ENCODE data around the gene SMPDL3B.

The SMPDL3B gene

DNA sequence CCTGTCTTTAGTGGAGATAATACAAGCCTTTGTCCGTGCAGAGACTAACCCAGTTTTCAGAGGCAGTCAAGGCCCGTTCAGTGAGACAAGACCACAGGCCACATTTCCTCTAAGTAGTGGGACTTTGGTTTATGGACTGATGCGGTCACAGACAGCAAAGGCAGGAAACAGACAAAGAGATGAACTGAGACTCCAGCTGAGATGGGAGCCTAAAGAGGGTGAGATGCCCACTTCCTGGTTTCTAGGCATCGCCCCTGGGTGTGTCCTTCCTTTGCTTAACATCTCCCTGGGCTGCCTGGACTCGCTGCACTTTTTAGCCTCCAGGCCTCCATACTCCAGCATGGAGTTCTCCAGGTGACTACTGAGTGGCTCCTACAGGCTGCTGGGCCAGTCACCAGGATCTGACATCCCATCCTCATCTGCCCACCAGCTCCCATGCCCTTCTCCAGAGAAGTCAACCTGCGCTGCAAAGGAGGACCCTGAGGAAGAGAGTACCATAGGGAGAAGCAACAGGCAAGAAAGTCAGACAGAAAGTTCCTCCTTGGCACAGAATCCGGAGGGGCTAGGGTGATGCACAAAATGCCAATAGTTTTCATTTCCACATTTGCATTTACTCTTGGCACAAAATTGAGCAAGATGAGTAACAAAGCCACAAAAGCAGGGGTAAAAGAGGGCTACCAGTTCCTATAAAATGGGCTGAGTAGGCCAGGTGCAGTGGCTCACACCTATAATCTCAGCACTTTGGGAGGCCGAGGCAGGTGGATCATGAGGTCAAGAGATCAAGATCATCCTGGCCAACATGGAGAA is 47.4 kb upstream of the SMPDL3B start:
- peak overlapping the region; percentile 24; the same call in 1 of the 2 replicates for H3K27ac ChIP-seq
- no peak for TF ChIP-seq CTCF (conservative IDR thresholded peaks at IDR 0.05; ENCODE audit: low read depth)
- DNase-seq (ENCODE audit: low spot score) = no peak
- ChIA-PET POLR2A (ENCODE audit: low non-redundant PET) (no interaction called here), CTCF (interaction anchor here (0.5 to 0.6 kb wide), 2 partner anchors 11 to 12 kb away, joined by 3 read pairs; no protein-coding TSS in a partner anchor)

GRCh38 chr1:27889506-27889905 is 45.3 kb upstream of the SMPDL3B start:
- DNase-seq (ENCODE audit: low spot score) = no peak
- TF ChIP-seq CTCF (conservative IDR thresholded peaks at IDR 0.05; ENCODE audit: low read depth) = no peak
- no peak overlapping the region for H3K27ac ChIP-seq
- CTCF ChIA-PET = no interaction called here
- POLR2A ChIA-PET (ENCODE audit: low non-redundant PET) = no interaction called here

GRCh38 chr1:27891196-27891889 is 43.5 kb upstream of the SMPDL3B start:
- ChIA-PET CTCF (interaction anchor here (2.0 kb wide), 1 partner anchor 33 kb away, joined by 6 read pairs; no protein-coding TSS in a partner anchor), POLR2A (ENCODE audit: low non-redundant PET) (no interaction called here)
- no peak for DNase-seq (ENCODE audit: low spot score)
- no peak overlapping the region for H3K27ac ChIP-seq
- no peak for TF ChIP-seq CTCF (conservative IDR thresholded peaks at IDR 0.05; ENCODE audit: low read depth)

DNA sequence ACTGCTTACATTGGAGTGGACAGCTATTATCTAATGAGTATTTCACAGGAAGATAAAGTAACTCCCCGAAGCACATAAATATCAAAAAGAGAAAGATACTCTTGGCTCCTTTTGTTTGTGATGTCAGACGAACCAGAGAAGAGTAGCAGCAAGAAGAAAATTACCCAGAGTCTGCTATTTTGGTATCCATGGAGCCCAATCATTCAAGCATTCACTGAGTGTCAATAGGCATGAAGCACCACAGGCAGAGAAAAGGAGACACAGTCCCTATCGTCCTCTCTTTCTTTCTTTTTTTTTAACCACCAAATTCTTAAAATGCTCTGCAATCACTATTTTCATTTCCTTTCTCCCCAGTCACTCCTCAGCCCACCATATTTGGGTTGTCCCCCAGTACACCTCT is 40.3 kb upstream of the SMPDL3B start:
- CTCF ChIA-PET = interaction anchor here (0.7 to 1.1 kb wide), 2 partner anchors 37 to 1689 kb away, joined by 3 to 4 read pairs; no protein-coding TSS in a partner anchor
- no peak for DNase-seq (ENCODE audit: low spot score)
- no peak overlapping the region for H3K27ac ChIP-seq
- no peak for TF ChIP-seq CTCF (conservative IDR thresholded peaks at IDR 0.05; ENCODE audit: low read depth)
- POLR2A ChIA-PET (ENCODE audit: low non-redundant PET) = no interaction called here

DNA sequence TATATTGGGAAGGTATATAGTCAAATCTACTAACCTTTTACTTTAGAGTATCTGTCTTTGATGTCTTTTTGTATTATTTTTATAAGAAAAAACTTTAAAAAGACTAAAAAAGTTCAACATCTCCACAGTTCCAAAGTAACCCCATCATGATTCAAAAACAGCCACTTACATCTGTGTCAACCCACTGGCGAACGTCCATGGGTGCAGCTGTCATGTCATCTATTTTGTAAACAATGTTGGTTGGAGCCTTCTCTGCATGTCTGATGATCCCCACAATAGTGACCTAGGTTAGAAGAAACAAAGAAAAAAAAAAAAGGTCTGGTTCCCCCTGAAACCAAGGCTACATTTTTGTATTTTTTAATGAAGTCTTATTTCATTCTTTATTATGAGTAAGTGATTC is 28.0 kb upstream of the SMPDL3B start:
- DNase-seq (ENCODE audit: low spot score) = no peak
- CTCF ChIA-PET = no interaction called here
- POLR2A ChIA-PET (ENCODE audit: low non-redundant PET) = no interaction called here
- no peak for TF ChIP-seq CTCF (conservative IDR thresholded peaks at IDR 0.05; ENCODE audit: low read depth)
- no peak overlapping the region for H3K27ac ChIP-seq

DNA sequence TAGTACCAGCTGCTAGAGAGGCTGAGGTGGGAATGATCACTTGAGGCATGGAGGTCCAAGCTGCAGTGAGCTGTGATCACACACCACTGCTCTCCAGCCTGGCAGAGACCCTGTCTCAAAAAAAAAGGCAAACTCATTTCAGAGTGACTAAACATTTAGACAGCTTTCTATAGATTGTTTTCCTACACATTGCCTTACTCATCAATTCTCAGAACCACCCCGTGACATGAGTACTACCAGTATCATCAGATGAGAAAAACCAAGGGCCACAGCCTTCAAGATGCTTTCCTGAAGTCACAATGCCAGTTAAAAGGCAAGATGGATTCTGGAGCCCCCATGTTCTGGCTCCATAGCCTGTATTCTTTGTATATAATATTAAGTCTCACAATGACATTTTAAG is 22.4 kb upstream of the SMPDL3B start:
- ChIA-PET POLR2A (ENCODE audit: low non-redundant PET) (no interaction called here), CTCF (interaction anchor here (0.6 to 0.7 kb wide), 2 partner anchors 20 to 165 kb away, joined by 3 to 4 read pairs; no protein-coding TSS in a partner anchor)
- H3K27ac ChIP-seq = no peak overlapping the region
- no peak for DNase-seq (ENCODE audit: low spot score)
- TF ChIP-seq CTCF (conservative IDR thresholded peaks at IDR 0.05; ENCODE audit: low read depth) = no peak

Data from RWPE1 (cell line).